Right atrium auricular region (tissue), 2 donors: Measurements from ENCODE around the gene FER. TPM values are rescaled to one million over a fixed set of nuclear protein-coding genes. Genes with fewer than 3 reads are reported as not detected.

ENCODE experiments used
- DNase-seq: peaks from one replicate; pipeline ENCODE4 v3.0.0-alpha.2; 2019; ENCODE audit warnings: low spot score
- H3K27ac ChIP-seq, 2 donors: fragments of 200-600 bp; sonication (generic); 1 replicate in 1 of 2; 2 replicates in 1 of 2; pipeline ENCODE4 v1.5.1; 2016 to 2019
- H3K27me3 ChIP-seq, 2 donors: fragments of 200-600 bp; sonication (generic); one replicate each; pipeline versions ENCODE4 v1.5.1 to v1.6.0; 2017 to 2019
- H3K36me3 ChIP-seq: fragments of 200-600 bp; sonication (generic); one replicate; pipeline ENCODE4 v1.5.1; 2016
- H3K4me1 ChIP-seq, 2 donors: fragments of 200-600 bp; sonication (generic); one replicate each; pipeline versions ENCODE4 v1.5.1 to v1.6.0; 2017 to 2019
- H3K4me3 ChIP-seq, 2 donors: fragments of 200-600 bp; sonication (generic); 1 replicate in 1 of 2; 2 replicates in 1 of 2; pipeline ENCODE4 v1.5.1; 2017 to 2019; ENCODE audit warnings: mild to moderate bottlenecking in 1 of 2, moderate library complexity in 1 of 2
- H3K9me3 ChIP-seq, 2 donors: fragments of 200-600 bp; sonication (generic); one replicate each; pipeline ENCODE4 v1.5.1; 2019
- total RNA-seq, 2 donors: library from RNA; depleted of rRNA; stranded (reverse); fragments of >200 nt; gene quantifications; one replicate each; pipeline ENCODE4 v1.1.0, GENCODE V29; 2016
- TF ChIP-seq, protein P1 (sequence below), 2 donors: fragments of 200-600 bp; sonication (generic); IDR thresholded peaks; one replicate each; pipeline ENCODE4 v1.5.1; 2019; ENCODE audit warnings: antibody characterized with exemption in 2 of 2

The FER gene
- total RNA-seq, 2 donors from 2014 or later, result 10.6 to 12.9 TPM

DNA sequence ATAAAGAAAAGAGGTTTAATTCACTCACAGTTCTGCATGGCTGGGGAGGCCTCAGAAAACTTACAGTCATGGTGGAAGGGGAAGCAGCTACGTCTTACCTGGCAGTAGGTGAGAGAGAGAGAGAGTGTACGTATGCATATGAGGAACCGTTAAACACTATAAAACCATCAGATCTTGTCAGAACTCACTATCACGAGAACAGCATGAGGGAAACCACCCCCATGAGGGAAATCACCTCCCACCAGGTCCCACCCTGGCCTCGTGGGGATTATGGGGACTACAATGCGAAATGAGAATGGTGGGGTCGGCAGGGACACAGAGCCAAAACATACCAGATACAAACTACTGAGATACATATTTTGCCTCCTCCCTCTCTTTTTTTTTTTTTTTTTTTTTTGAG lies 10.8 kb upstream of the FER start:
- H3K4me3 ChIP-seq, result no peak overlapping the region
- no peaks in the 10 kb centered on the region for H3K36me3 ChIP-seq
- H3K27ac ChIP-seq, result no peak overlapping the region
- no peaks in the 10 kb centered on the region for H3K4me1 ChIP-seq
- TF ChIP-seq, protein P1, sequence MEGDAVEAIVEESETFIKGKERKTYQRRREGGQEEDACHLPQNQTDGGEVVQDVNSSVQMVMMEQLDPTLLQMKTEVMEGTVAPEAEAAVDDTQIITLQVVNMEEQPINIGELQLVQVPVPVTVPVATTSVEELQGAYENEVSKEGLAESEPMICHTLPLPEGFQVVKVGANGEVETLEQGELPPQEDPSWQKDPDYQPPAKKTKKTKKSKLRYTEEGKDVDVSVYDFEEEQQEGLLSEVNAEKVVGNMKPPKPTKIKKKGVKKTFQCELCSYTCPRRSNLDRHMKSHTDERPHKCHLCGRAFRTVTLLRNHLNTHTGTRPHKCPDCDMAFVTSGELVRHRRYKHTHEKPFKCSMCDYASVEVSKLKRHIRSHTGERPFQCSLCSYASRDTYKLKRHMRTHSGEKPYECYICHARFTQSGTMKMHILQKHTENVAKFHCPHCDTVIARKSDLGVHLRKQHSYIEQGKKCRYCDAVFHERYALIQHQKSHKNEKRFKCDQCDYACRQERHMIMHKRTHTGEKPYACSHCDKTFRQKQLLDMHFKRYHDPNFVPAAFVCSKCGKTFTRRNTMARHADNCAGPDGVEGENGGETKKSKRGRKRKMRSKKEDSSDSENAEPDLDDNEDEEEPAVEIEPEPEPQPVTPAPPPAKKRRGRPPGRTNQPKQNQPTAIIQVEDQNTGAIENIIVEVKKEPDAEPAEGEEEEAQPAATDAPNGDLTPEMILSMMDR (IDR thresholded peaks at IDR 0.05), result no peak
- DNase-seq, result no peak
- H3K27me3 ChIP-seq, result no peaks in the 10 kb centered on the region
- H3K9me3 ChIP-seq, result no peaks in the 10 kb centered on the region

GRCh38 chr5:108739376-108739775 lies 8.3 kb upstream of the FER start:
- DNase-seq, result no peak
- no peaks in the 10 kb centered on the region for H3K27me3 ChIP-seq
- H3K4me1 ChIP-seq, result no peaks in the 10 kb centered on the region
- no peaks in the 10 kb centered on the region for H3K36me3 ChIP-seq
- no peak overlapping the region for H3K4me3 ChIP-seq
- TF ChIP-seq, protein P1 (IDR thresholded peaks at IDR 0.05), result no peak
- no peaks in the 10 kb centered on the region for H3K9me3 ChIP-seq
- H3K27ac ChIP-seq, result no peak overlapping the region

- DNase-seq, result no peak
- no peak overlapping the region for H3K27ac ChIP-seq
Measured at GRCh38 chr5:108739906-108740305, 7.8 kb upstream of the FER start.

DNA sequence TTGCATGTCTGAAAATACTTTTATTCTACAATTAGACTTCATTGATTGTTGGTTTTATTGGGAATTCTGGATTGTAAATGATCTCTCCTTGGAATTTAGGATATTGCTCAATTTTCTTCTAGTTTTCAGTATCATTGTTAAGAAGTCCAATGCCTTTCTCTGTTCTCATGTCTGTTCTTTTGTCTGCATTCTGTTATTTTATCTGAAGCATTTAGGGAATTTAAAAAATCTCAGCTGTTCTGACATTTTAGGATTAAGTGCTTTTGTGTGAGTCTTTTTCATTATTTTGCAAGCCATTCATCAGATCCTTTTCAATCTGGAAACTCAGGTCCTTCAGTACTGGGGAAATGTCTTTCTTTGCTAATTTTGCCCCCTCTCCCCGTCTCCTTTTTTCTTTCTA lies 4.4 kb upstream of the FER start:
- DNase-seq, result no peak
- no peak overlapping the region for H3K4me3 ChIP-seq
- no peaks in the 10 kb centered on the region for H3K27me3 ChIP-seq
- TF ChIP-seq, protein P1 (IDR thresholded peaks at IDR 0.05), result no peak
- no peaks in the 10 kb centered on the region for H3K9me3 ChIP-seq
- H3K4me1 ChIP-seq, result peaks cover 0 to 7% of the 10 kb centered on the region in 2 donors
- no peaks in the 10 kb centered on the region for H3K36me3 ChIP-seq
- no peak overlapping the region for H3K27ac ChIP-seq

More at GRCh38 chr5:108739906-108740305, 7.8 kb upstream of the FER start:
- Histone ChIP-seq H3K9me3 (no peaks in the 10 kb centered on the region), H3K4me1 (no peaks in the 10 kb centered on the region), H3K36me3 (no peaks in the 10 kb centered on the region), H3K27me3 (no peaks in the 10 kb centered on the region), H3K4me3 (no peak overlapping the region)
- TF ChIP-seq, protein P1 (IDR thresholded peaks at IDR 0.05), result no peak

DNA sequence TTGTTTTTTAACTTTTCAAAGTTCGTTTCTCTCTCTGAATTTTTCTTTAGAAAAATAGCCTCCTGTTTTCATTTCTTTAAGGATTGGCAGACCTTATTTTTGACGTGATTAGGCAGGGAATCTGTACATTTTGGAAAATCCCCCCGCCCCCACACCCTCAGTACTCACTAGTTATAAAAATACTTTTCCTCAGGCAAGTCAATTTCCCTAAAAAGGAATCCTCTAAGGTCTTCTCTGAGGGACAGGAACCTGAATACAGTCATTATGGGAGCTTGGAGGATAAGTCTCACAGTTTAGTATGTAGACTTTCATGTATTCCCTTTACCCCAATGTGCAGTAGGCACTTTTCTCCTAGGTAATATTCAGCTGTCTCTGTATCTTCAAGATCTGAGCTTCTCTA lies 3.9 kb upstream of the FER start:
- peaks cover 0 to 7% of the 10 kb centered on the region in 2 donors for H3K4me1 ChIP-seq
- no peak overlapping the region for H3K27ac ChIP-seq
- TF ChIP-seq, protein P1 (IDR thresholded peaks at IDR 0.05), result no peak
- no peak overlapping the region for H3K4me3 ChIP-seq
- no peak for DNase-seq
- H3K27me3 ChIP-seq, result no peaks in the 10 kb centered on the region
- H3K9me3 ChIP-seq, result no peaks in the 10 kb centered on the region
- H3K36me3 ChIP-seq, result no peaks in the 10 kb centered on the region

DNA sequence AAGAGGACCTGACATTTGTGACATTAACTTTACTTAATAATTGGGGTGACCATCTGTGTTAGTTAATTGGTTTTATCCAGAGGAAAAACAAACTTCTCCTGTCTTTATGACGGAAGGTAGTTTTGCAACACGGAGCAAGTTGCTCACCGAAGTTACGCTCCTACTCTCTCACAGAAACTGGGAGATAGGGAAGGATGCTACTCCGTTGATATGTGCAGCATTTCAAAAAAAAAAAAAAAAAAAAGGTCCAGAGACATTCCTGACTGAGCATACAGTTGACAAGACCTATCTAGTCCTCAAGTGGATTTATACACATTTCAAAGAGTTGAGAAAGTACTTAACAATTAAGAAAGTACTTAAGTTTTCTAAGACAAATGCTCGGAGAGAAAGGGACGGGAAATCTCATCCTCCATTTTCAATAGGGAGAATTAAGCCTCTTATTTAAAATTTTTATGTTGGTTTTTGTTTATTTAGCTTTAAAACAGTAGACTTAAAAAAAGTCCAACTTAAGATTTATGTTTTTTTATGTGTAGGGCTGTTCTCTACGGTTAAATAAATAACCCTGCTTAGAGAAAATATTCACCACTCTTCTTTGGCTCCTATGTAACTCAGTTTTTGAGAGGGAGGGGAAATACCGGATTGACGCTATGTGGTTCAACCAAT lies 455 bp upstream of the FER start:
- DNase-seq, result no peak
- Histone ChIP-seq H3K4me3 (peak overlapping the region; percentile 81 to 95), H3K9me3 (no peaks in the 10 kb centered on the region), H3K27me3 (no peaks in the 10 kb centered on the region), H3K27ac (peak overlapping the region; percentile 99), H3K36me3 (no peaks in the 10 kb centered on the region), H3K4me1 (peaks cover 0 to 18% of the 10 kb centered on the region in 2 donors)
- TF ChIP-seq, protein P1 (IDR thresholded peaks at IDR 0.05), result no peak
